ENCODE measurements around the gene DDB1.

Gene DDB1

DNA sequence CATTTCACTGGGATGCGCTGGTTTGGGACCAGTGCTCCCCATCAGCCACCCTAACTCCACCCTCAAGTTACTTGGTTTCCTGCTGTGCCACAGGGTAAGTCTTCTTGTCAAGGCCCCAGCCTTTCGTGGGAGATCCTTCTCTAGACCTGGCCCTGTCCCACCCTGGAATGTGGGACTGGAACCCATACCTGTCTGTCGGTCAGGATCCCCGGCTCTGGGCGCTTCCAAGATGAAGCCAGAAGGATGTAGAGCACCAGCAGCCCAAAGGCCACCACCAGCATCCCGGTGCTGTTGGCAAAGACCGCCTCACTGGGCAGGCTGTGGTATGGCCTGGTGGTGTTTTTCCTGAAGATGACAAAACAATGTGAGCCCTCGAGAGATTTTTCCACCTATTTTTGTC is 17.9 kb upstream of the DDB1 start:
- in situ Hi-C loops (cut with HindIII; ENCODE audit: low pct_unique_long_range_greater_than_20kb, low sequenced_read_pairs): no loop called here
- no peak for DNase-seq (ENCODE audit: low read depth in 1 of 2, low spot score in 1 of 2)
- TF ChIP-seq JUND (IDR thresholded peaks at IDR 0.05; ENCODE audit: low read depth): no peak

- DNase-seq (ENCODE audit: low read depth in 1 of 2, low spot score in 1 of 2): no peak
- in situ Hi-C loops (cut with HindIII; ENCODE audit: low pct_unique_long_range_greater_than_20kb, low sequenced_read_pairs): no loop called here
- TF ChIP-seq JUND (IDR thresholded peaks at IDR 0.05; ENCODE audit: low read depth): no peak
Measured at GRCh38 chr11:61350336-61350735, 17.4 kb upstream of the DDB1 start.

GRCh38 chr11:61349916-61350315 is 17.0 kb upstream of the DDB1 start:
- DNase-seq (ENCODE audit: low read depth in 1 of 2, low spot score in 1 of 2): no peak
- TF ChIP-seq JUND (IDR thresholded peaks at IDR 0.05; ENCODE audit: low read depth): no peak
- in situ Hi-C loops (cut with HindIII; ENCODE audit: low pct_unique_long_range_greater_than_20kb, low sequenced_read_pairs): no loop called here

GRCh38 chr11:61349189-61349751 is 16.4 kb upstream of the DDB1 start:
- in situ Hi-C loops (cut with HindIII; ENCODE audit: low pct_unique_long_range_greater_than_20kb, low sequenced_read_pairs): no loop called here
- DNase-seq (ENCODE audit: low read depth in 1 of 2, low spot score in 1 of 2): peak in 1 of 2 experiments; percentile 23
- TF ChIP-seq JUND (IDR thresholded peaks at IDR 0.05; ENCODE audit: low read depth): no peak

DNA sequence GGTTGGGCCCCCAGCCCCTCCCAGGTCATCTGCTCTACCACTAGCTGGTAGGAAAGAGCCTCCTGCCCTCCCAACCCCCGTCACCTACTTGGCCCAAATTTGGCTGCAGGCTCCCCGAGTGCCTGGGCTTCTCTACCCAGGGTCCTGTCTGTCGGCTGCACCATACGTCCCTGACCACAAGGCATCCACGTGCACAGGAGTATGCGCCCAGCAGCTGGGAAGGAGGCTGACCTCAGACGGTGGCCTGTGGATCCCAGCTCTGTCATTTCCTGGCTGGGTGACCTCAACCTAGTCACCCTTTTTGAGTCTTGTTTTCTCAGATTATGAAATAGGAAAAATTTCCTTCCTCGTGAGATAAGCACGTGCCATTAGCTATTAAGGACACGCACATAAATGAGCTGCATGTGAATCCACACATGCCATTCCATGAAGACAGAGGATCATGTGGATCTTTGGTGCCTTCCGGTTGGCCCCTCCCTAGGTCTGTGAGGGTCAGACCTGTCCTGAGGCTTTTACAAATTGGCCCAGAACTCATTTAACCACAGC is 15.1 kb upstream of the DDB1 start:
- in situ Hi-C loops (cut with HindIII; ENCODE audit: low pct_unique_long_range_greater_than_20kb, low sequenced_read_pairs): no loop called here
- DNase-seq (ENCODE audit: low read depth in 1 of 2, low spot score in 1 of 2): no peak
- no peak for TF ChIP-seq JUND (IDR thresholded peaks at IDR 0.05; ENCODE audit: low read depth)

GRCh38 chr11:61345954-61346843 is 13.3 kb upstream of the DDB1 start:
- DNase-seq (ENCODE audit: low read depth in 1 of 2, low spot score in 1 of 2): peak in 1 of 2 experiments; percentile 53
- in situ Hi-C loops (cut with HindIII; ENCODE audit: low pct_unique_long_range_greater_than_20kb, low sequenced_read_pairs): no loop called here
- no peak for TF ChIP-seq JUND (IDR thresholded peaks at IDR 0.05; ENCODE audit: low read depth)

DNA sequence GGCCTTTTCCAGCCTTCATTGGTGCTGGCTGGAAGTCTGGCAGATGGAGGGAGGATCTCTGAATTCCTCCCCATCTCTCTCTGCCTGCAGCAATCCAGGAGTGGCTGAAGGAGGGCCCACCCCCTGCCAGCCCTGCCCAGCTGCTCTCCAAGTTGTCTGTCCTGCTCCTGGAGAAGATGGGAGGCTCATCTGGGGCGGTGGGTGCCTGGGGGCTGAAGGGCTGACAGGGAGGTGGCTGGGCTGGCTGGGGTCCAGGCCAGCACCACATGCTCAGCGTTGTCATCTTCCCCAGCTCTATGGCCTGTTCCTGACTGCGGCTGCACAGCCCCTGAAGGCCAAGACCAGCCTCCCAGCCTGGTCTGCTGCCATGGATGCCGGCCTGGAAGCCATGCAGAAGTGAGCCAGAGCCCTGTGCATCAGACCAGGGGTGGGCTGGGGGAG is 12.3 kb upstream of the DDB1 start:
- TF ChIP-seq JUND (IDR thresholded peaks at IDR 0.05; ENCODE audit: low read depth): no peak
- in situ Hi-C loops (cut with HindIII; ENCODE audit: low pct_unique_long_range_greater_than_20kb, low sequenced_read_pairs): no loop called here
- no peak for DNase-seq (ENCODE audit: low read depth in 1 of 2, low spot score in 1 of 2)

- no peak for TF ChIP-seq JUND (IDR thresholded peaks at IDR 0.05; ENCODE audit: low read depth)
- DNase-seq (ENCODE audit: low read depth in 1 of 2, low spot score in 1 of 2): no peak
- in situ Hi-C loops (cut with HindIII; ENCODE audit: low pct_unique_long_range_greater_than_20kb, low sequenced_read_pairs): no loop called here
Measured at GRCh38 chr11:61343792-61344745, 11.2 kb upstream of the DDB1 start.

DNA sequence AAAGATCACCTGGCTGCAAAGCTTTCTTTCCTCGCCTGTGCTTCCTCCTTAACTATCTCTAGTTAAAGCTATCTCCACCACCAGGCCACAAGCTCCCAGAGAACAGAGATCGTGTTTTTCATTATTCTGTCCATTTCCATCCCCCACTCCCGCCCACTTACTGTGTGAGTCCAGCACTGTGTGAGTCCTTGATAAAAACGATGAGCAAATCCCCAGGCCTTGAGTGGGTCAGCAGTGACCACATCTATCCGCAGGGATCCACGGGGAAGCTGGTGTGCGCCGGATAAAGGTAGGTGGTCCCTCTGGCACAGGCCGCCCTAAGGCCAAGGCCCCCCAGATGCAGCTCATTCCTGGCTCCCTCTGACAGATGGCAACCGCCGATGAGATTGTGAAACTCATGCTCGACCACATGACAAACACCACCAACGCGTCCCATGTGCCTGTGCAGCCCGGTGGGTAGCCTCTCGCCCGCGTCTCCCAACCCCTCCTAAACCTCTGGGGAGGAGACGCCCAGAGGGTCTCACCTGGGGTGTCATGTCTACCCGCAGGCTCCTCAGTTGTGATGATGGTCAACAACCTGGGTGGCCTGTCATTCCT is 9.4 kb upstream of the DDB1 start:
- DNase-seq (ENCODE audit: low read depth in 1 of 2, low spot score in 1 of 2): no peak
- TF ChIP-seq JUND (IDR thresholded peaks at IDR 0.05; ENCODE audit: low read depth): no peak
- in situ Hi-C loops (cut with HindIII; ENCODE audit: low pct_unique_long_range_greater_than_20kb, low sequenced_read_pairs): no loop called here

DNA sequence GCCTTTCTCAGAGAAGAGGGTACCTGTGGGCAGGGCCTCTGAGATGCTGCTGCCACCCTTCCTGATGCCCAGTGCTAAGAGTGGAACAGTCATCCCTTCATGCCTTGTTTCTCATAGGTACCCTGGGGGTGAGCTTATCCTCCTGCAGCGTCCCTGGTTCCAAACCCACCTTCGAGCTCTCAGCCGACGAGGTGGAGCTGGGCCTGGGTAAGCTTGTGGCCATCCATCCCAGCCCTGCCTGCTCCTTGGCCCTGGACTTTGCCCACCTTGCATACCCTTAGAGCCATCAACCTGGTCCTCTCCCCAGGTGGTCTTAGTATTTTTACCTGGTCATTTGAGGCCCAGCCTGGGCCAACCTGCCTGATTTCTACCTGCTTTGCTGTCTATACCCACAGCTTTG is 8.8 kb upstream of the DDB1 start:
- no peak for DNase-seq (ENCODE audit: low read depth in 1 of 2, low spot score in 1 of 2)
- no peak for TF ChIP-seq JUND (IDR thresholded peaks at IDR 0.05; ENCODE audit: low read depth)
- in situ Hi-C loops (cut with HindIII; ENCODE audit: low pct_unique_long_range_greater_than_20kb, low sequenced_read_pairs): no loop called here

DNA sequence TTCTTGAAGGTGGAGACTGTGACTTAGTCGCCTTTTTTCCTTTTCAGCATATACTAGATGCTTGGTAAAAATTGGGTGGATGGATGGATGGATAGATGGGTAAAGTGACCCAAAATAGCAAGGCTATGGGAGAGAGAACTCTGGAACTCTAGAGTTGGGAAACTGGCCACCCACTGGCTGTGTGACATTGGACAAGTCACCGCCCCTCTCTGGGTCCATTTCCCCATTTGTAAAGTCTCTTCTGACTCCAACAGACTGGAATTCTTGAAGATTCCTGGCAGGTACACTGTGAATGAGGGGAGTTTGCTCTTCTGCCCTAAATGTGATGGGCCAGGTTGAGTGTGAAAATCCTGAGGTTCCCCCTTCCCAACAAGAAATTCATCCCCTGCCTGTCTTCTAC is 8.1 kb upstream of the DDB1 start:
- TF ChIP-seq JUND (IDR thresholded peaks at IDR 0.05; ENCODE audit: low read depth): no peak
- in situ Hi-C loops (cut with HindIII; ENCODE audit: low pct_unique_long_range_greater_than_20kb, low sequenced_read_pairs): no loop called here
- no peak for DNase-seq (ENCODE audit: low read depth in 1 of 2, low spot score in 1 of 2)

DNA sequence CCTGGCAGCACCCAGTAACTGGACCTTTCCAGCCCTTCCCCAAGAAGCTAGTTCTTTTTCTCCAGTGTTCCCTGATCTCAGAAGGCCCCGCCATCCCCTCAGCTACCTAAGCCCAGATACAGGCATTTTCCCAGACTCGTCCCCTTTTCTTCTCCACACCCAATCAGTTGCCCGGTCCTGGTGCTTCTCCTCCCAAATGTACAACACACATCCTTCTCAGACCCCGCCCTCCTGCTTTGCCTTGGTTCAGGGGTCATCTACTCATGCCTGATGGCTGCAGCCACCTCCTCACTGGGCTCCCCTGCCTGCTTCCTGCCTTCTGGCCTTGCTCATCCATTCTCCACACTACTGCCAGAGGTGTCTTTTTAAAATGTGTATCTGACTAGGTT is 6.6 kb upstream of the DDB1 start:
- no peak for DNase-seq (ENCODE audit: low read depth in 1 of 2, low spot score in 1 of 2)
- in situ Hi-C loops (cut with HindIII; ENCODE audit: low pct_unique_long_range_greater_than_20kb, low sequenced_read_pairs): no loop called here
- no peak for TF ChIP-seq JUND (IDR thresholded peaks at IDR 0.05; ENCODE audit: low read depth)
